IPS DF 19.7 (cell line): ENCODE results near the gene PCDHGB1.
"Not testable (repeated sequence)": the region's sequence is repeated elsewhere in the genome, so short reads cannot be mapped to it uniquely, and the experiment has no call there.

ENCODE experiments used
- DNase-seq: peaks from one replicate; pipeline ENCODE4 v3.0.0-alpha.2; 2013; ENCODE audit warnings: low read depth, low spot score

The PCDHGB1 gene

DNA sequence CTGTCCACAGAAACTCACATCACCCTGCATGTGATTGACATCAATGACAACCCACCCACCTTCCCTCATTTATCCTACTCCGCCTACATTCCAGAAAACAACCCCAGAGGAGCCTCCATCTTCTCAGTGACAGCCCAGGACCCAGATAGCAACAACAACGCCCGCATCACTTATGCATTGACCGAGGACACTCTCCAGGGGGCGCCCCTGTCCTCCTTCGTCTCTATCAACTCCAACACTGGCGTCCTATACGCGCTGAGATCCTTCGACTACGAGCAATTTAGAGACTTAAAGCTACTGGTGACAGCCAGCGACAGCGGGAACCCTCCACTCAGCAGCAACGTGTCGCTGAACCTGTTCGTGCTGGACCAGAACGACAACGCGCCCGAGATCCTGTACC is 4.6 kb upstream of the PCDHGB1 start:
- no peak for DNase-seq

DNA sequence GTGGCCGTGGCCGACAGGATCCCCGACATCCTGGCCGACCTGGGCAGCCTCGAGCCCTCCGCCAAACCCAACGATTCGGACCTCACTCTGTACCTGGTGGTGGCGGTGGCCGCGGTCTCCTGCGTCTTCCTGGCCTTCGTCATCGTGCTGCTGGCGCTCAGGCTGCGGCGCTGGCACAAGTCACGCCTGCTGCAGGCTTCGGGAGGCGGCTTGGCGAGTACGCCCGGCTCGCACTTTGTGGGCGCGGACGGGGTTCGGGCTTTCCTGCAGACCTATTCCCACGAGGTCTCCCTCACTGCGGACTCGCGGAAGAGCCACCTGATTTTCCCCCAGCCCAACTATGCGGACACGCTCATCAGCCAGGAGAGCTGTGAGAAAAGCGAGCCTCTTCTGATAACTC is 3.9 kb upstream of the PCDHGB1 start:
- DNase-seq, result not testable (repeated sequence)

GRCh38 chr5:141351591-141351990 is 1.7 kb downstream of the PCDHGB1 start:
- no peak for DNase-seq

DNA sequence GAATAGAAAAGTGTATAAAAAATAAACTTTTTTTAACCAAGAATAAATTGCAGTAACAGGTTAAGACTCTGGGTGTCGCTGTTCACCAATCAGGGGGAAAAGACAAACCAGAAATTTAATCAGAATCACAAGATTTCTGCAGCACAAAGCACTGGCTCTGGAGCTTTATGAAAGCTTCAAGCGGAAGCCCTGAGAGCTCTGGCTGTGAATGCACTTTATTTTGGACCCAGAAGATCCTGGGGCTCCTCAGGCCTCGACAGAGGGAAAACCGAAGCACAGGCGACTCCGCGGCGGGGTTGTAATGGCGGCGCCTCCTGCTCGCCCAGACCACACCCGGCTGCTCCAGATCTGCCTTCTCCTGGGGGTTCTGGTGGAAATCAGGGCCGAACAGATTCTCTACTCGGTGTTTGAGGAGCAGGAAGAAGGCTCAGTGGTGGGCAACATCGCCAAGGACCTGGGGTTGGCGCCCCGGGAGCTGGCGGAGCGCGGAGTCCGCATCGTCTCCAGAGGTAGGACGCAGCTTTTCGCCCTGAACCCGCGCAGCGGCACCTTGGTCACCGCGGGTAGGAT is 5.1 kb downstream of the PCDHGB1 start, which contains the start of gene PCDHGA4:
TSS of gene PCDHGA4 (plus strand) at position 122 of the 570 bp plus-strand sequence. CDS start at position 209, 87 bp downstream.
- DNase-seq, result no peak

GRCh38 chr5:141355641-141356040 is 5.7 kb downstream of the PCDHGB1 start:
- DNase-seq, result no peak

GRCh38 chr5:141356133-141356532 is 6.2 kb downstream of the PCDHGB1 start:
- DNase-seq, result no peak

DNA sequence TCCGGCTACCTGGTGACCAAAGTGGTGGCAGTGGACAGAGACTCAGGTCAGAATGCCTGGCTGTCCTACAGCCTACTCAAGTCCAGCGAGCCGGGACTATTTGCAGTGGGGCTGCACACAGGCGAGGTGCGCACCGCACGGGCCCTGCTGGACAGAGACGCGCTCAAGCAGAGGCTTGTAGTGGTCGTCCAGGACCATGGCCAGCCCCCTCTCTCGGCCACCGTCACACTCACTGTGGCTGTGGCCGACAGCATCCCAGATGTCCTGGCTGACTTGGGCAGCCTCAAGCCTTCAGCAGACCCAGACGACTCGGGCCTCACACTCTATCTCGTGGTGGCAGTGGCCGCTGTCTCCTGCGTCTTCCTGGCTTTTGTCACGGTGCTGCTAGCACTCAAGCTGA is 7.1 kb downstream of the PCDHGB1 start:
- no peak for DNase-seq

GRCh38 chr5:141359790-141360426 is 10.0 kb downstream of the PCDHGB1 start, which contains the start of gene PCDHGB2:
PCDHGB2 (plus strand) TSS chr5:141359994; CDS start chr5:141360136, 142 bp downstream.
- no peak for DNase-seq

GRCh38 chr5:141360685-141361084 is 10.8 kb downstream of the PCDHGB1 start:
- DNase-seq, result no peak

GRCh38 chr5:141362719-141363118 is 12.8 kb downstream of the PCDHGB1 start:
- DNase-seq, result no peak

DNA sequence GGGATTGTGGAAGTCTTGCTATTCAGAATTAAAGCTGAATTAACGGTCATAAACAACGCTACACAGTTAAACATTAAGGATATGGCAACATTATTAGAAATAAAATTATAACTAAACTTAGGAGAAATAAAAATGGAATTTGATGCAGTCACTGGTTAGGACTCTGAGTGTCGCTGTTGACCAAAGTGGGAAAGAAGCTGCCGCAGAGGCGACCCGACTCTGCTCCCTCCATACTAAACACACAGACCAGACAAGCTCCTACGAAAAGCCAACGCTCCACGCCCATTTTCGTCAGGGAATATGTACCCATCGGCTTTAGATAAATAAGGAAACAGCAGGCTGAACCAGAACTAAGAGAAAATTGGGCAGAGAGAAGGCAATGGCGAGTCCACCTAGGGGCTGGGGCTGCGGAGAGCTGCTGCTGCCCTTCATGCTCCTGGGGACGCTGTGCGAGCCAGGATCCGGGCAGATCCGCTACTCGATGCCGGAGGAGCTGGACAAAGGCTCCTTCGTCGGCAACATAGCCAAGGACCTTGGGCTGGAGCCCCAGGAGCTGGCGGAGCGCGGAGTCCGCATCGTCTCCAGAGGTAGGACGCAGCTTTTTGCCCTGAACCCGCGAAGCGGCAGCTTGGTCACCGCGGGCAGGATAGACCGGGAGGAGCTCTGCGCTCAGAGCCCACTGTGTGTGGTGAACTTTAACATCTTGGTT is 14.2 kb downstream of the PCDHGB1 start, which contains the start of gene PCDHGA5:
TSS of gene PCDHGA5 (plus strand) at position 211 of the 709 bp plus-strand sequence. CDS start at position 380, 169 bp downstream.
- no peak for DNase-seq

DNA sequence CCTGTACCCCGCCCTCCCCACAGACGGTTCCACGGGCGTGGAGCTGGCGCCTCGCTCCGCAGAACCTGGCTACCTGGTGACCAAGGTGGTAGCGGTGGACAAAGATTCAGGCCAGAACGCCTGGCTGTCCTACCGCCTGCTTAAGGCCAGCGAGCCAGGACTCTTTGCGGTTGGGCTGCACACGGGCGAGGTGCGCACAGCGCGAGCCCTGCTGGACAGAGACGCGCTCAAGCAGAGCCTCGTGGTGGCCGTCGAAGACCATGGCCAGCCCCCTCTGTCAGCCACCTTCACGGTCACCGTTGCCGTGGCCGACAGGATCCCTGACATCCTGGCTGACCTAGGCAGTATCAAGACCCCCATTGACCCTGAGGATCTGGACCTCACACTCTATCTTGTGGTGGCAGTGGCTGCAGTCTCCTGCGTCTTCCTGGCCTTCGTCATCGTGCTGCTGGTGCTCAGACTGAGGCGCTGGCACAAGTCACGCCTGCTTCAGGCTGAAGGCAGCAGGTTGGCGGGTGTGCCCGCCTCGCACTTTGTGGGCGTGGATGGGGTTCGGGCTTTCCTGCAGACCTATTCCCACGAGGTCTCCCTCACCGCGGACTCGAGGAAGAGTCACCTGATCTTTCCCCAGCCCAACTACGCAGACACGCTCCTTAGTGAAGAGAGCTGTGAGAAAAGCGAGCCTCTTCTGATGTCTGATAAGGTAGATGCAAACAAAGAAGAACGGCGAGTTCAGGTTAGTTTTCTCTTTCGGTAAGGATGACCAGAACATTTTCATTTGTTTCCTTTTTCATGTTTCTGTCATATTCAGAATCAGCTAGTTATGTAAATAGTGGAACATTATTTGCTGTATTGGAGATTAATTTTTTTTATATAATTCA is 16.4 kb downstream of the PCDHGB1 start:
- DNase-seq, result no peak

GRCh38 chr5:141369994-141370848 is 20.3 kb downstream of the PCDHGB1 start, which contains the start of gene PCDHGB3:
PCDHGB3 (plus strand) TSS chr5:141370242; CDS start chr5:141370395, 153 bp downstream.
- DNase-seq, result no peak

- no peak for DNase-seq
Observed at GRCh38 chr5:141371572-141372475, 21.9 kb downstream of the PCDHGB1 start.

- no peak for DNase-seq
Observed at GRCh38 chr5:141373673-141374317, 23.9 kb downstream of the PCDHGB1 start, which contains the start of gene PCDHGA6. PCDHGA6 (plus strand) TSS chr5:141373891; CDS start chr5:141374084, 193 bp downstream.

DNA sequence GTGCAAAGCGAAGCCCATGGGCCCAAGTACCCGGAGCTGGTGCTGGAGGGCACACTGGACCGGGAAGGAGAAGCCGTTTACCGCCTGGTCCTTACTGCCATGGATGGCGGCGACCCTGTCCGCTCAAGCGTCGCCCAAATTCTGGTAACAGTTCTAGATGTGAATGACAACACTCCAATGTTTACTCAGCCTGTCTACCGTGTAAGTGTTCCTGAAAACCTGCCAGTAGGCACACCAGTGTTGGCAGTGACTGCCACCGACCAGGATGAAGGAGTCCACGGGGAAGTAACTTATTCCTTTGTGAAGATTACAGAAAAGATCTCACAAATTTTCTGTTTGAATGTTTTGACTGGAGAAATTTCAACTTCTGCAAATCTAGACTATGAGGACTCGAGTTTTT is 24.7 kb downstream of the PCDHGB1 start:
- no peak for DNase-seq

GRCh38 chr5:141375444-141376155 is 25.7 kb downstream of the PCDHGB1 start:
- DNase-seq, result not testable (repeated sequence)
